Endothelial cell of umbilical vein (primary cell): ENCODE measurements around the gene ZFYVE21. TPM values are rescaled to one million over a fixed set of nuclear protein-coding genes. Genes with fewer than 3 reads are reported as not detected.

ENCODE experiments used
- BruUV-seq: library from RNA; stranded (reverse); fragments of 400-500 nt; replicated peaks from 2 replicates; lab custom pipeline; 2021; lab: Mats Ljungman, UMichigan
- CTCF ChIA-PET: fragments of 300-600, 350-600 bp; sonication (Branson Sonifier 250); formaldehyde crosslinking; loops from one replicate; lab custom pipeline; 2021; ENCODE audit warnings: antibody characterized with exemption, inconsistent platforms; lab: Charles Lee
- POLR2A ChIA-PET: fragments of 300-600, 350-600 bp; sonication (Branson Sonifier 250); formaldehyde crosslinking; loops from one replicate; lab custom pipeline; 2021; ENCODE audit warnings: antibody characterized with exemption, inconsistent platforms; lab: Charles Lee
- DNase-seq: peaks from one replicate; pipeline ENCODE4 v3.0.0-alpha.2; 2011; ENCODE audit warnings: low read depth, low spot score
- FAIRE-seq: peaks from 2 replicates; lab custom pipeline; 2011; peaks lifted over from hg19 to GRCh38; lab: Jason Lieb, UNC
- H2AFZ ChIP-seq: 2 replicates; pipeline ENCODE4 v1.6.0; 2012; ENCODE audit warnings: low read depth, low read length, control low read depth, inconsistent platforms
- H3K27ac ChIP-seq: 2 replicates; pipeline ENCODE4 v1.5.1; 2011; ENCODE audit warnings: low read depth, mild to moderate bottlenecking, control low read depth, low read length, moderate library complexity; ENCODE audit not compliant: insufficient read depth
- H3K27me3 ChIP-seq, 2 experiments: 2 replicates each; pipeline versions ENCODE4 v1.6.0 to v1.6.1; 2011; ENCODE audit warnings: low read length in 2 of 2, mixed read lengths in 1 of 2; ENCODE audit not compliant: control insufficient read depth in 2 of 2, insufficient read depth in 2 of 2
- H3K36me3 ChIP-seq, 2 experiments: 2 replicates in 1 of 2; 3 replicates in 1 of 2; pipeline ENCODE4 v1.5.1; 2011; ENCODE audit warnings: low read length in 2 of 2, mild to moderate bottlenecking in 1 of 2, moderate library complexity in 1 of 2; ENCODE audit not compliant: control insufficient read depth in 2 of 2, insufficient read depth in 2 of 2; ENCODE audit errors: extremely low read depth in 1 of 2
- H3K4me1 ChIP-seq: 3 replicates; pipeline ENCODE4 v1.5.1; 2011; ENCODE audit warnings: mild to moderate bottlenecking, low read length; ENCODE audit not compliant: control insufficient read depth, insufficient read depth; ENCODE audit errors: extremely low read depth
- H3K4me2 ChIP-seq: 2 replicates; pipeline ENCODE4 v1.6.1; 2011; ENCODE audit warnings: low read length, control low read depth, mixed read lengths; ENCODE audit not compliant: insufficient read depth
- H3K4me3 ChIP-seq, 3 experiments: fragments of 200-600 bp in 1 of 3; sonication (generic), shearing (Covaris generic) in 1 of 3; replicated peaks in 1 of 3; 2 replicates each; pipeline ENCODE4 v1.5.1; 2011 to 2016; ENCODE audit warnings: control low read depth in 3 of 3, low read length in 3 of 3, mild to moderate bottlenecking in 2 of 3, inconsistent platforms in 1 of 3, low read depth in 1 of 3, moderate library complexity in 1 of 3; ENCODE audit not compliant: insufficient read depth in 1 of 3
- H3K79me2 ChIP-seq: 2 replicates; pipeline ENCODE4 v1.6.0; 2012; ENCODE audit warnings: low read length, inconsistent platforms; ENCODE audit not compliant: control insufficient read depth, insufficient read depth
- H3K9ac ChIP-seq: replicated peaks from 2 replicates; pipeline ENCODE3; 2011; ENCODE audit warnings: low read length, control low read depth; ENCODE audit not compliant: insufficient read depth; ENCODE audit errors: extremely low read depth
- H3K9me1 ChIP-seq: replicated peaks from 3 replicates; pipeline ENCODE4 v1.6.0; 2011; ENCODE audit warnings: mild to moderate bottlenecking, low read length; ENCODE audit not compliant: control insufficient read depth, insufficient read depth; ENCODE audit errors: extremely low read depth
- H3K9me3 ChIP-seq: replicated peaks from 2 replicates; pipeline ENCODE4 v1.5.1; 2012; ENCODE audit warnings: low read length, inconsistent platforms; ENCODE audit not compliant: control insufficient read depth, insufficient read depth
- H4K20me1 ChIP-seq: replicated peaks from 2 replicates; pipeline ENCODE3; 2011; ENCODE audit warnings: mild to moderate bottlenecking, low read length; ENCODE audit not compliant: control insufficient read depth, insufficient read depth; ENCODE audit errors: extremely low read depth
- CTCF ChIP-seq, 2 donors: IDR thresholded peaks; 1 replicate in 1 of 2; 2 replicates in 1 of 2; pipeline ENCODE4 v1.5.1; 2011; ENCODE audit warnings: low read length in 2 of 2, mild to moderate bottlenecking in 2 of 2, moderate library complexity in 2 of 2, control low read depth in 1 of 2, inconsistent platforms in 1 of 2, low read depth in 1 of 2; ENCODE audit not compliant: insufficient read depth in 1 of 2; ENCODE audit errors: extremely low read depth in 1 of 2
- EZH2 ChIP-seq: IDR thresholded peaks from 2 replicates; pipeline ENCODE4 v1.6.1; 2012; ENCODE audit warnings: borderline replicate concordance, low read depth, mild to moderate bottlenecking, moderate library complexity, low read length, inconsistent platforms; ENCODE audit not compliant: severe bottlenecking
- FOS ChIP-seq: IDR thresholded peaks from 2 replicates; pipeline ENCODE4 v1.6.1; 2011; ENCODE audit warnings: mild to moderate bottlenecking, low read length, moderate library complexity, borderline replicate concordance; ENCODE audit not compliant: insufficient read depth
- GATA2 ChIP-seq: IDR thresholded peaks from 2 replicates; pipeline ENCODE4 v1.7.0; 2011; ENCODE audit warnings: low read depth, mild to moderate bottlenecking, moderate library complexity, mixed read lengths, low read length; ENCODE audit not compliant: insufficient read length, insufficient read depth
- JUN ChIP-seq: IDR thresholded peaks from 2 replicates; pipeline ENCODE4 v1.6.1; 2011; ENCODE audit warnings: borderline replicate concordance, low read depth; ENCODE audit not compliant: insufficient read length, insufficient read depth
- MYC ChIP-seq: IDR thresholded peaks from one replicate; pipeline ENCODE4 v1.6.1; 2011; ENCODE audit warnings: mild to moderate bottlenecking, low read depth, low read length
- POLR2A ChIP-seq: IDR thresholded peaks from 2 replicates; pipeline ENCODE4 v1.6.1; 2012; ENCODE audit warnings: low read depth, mild to moderate bottlenecking, control low read depth, low read length
- POLR2AphosphoS5 ChIP-seq: IDR thresholded peaks from 2 replicates; pipeline ENCODE4 v1.6.1; 2012; ENCODE audit warnings: low read depth, mild to moderate bottlenecking, control low read depth, low read length, moderate library complexity; ENCODE audit not compliant: insufficient read depth
- dilution Hi-C: fragments of 300-500 bp; cut with MboI; formaldehyde crosslinking; loops from one replicate; pipeline ENCODE4 v1.15.0; 2019; ENCODE audit warnings: low sequenced_read_pairs; ENCODE audit not compliant: extremely low pct_ligation_motif_present
- intact Hi-C: fragments of 100-400 bp; cut with micrococcal nuclease; formaldehyde crosslinking; loops from one replicate; pipeline ENCODE4 v1.10.0; 2022
- polyA plus RNA-seq, 4 experiments: library from polyadenylated mRNA; depleted of rRNA in 3 of 4; stranded (reverse) in 3 of 4; unstranded in 1 of 4; fragments of >200 nt; gene quantifications; 2 replicates each; pipeline versions ENCODE4 v1.2.1 to v1.2.3, GENCODE V29; 2011 to 2012; ENCODE audit warnings: missing spikeins in 1 of 4
- total RNA-seq: library from RNA; stranded (reverse); gene quantifications from 2 replicates; pipeline ENCODE4 v1.2.3, GENCODE V29; 2021
- TF ChIP-seq, protein P1 (sequence below): IDR thresholded peaks from 2 replicates; pipeline ENCODE4 v1.6.1; 2011; ENCODE audit not compliant: insufficient read depth, insufficient read length

The ZFYVE21 gene
- total and polyA plus RNA-seq, 2 donors (not counting 3 experiments of a cell fraction or from before 2014, with no cell fraction given), result 54.5 to 98.3 TPM

DNA sequence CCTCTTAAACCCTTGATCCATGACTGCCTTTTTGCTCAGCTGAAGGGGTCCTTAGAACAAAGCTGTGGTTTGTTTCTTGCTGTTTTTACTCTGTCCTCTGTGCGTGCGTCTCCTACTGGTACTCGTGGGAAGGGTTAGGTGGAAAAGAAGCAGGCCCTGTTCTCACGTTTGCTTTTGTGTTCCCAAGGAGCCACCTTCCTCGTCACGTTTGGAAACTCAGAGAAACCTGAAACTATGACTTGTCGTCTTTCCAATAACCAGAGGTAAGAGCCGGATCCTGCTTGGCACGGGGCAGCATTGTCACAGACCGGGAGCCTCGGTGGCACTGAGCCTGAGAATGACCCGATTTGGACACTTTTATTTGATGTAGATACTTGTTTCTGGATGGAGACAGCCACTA, 13.1 kb downstream of the ZFYVE21 start:
- no peak for DNase-seq
- ChIA-PET CTCF (no interaction called here), POLR2A (no interaction called here)
- Histone ChIP-seq H3K36me3 (peaks cover 0 to 35% of the 10 kb centered on the region in 2 experiments), H3K4me1 (no peaks in the 10 kb centered on the region), H3K79me2 (peaks cover 20% of the 10 kb centered on the region), H3K4me2 (no peak overlapping the region), H2AFZ (no peak overlapping the region), H3K27me3 (no peaks in the 10 kb centered on the region), H3K9me1 (no peaks in the 10 kb centered on the region), H3K4me3 (no peak overlapping the region), H3K9me3 (no peaks in the 10 kb centered on the region), H3K9ac (no peak overlapping the region), H4K20me1 (no peaks in the 10 kb centered on the region), H3K27ac (no peak overlapping the region)
- FAIRE-seq, result no peak
- dilution Hi-C loops (no loop called here), intact Hi-C loops (no loop called here)
- TF ChIP-seq, protein P1, sequence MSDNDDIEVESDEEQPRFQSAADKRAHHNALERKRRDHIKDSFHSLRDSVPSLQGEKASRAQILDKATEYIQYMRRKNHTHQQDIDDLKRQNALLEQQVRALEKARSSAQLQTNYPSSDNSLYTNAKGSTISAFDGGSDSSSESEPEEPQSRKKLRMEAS, result no peak
- TF ChIP-seq MYC (no peak), POLR2A (no peak), CTCF (IDR thresholded peaks at IDR 0.05; ENCODE audit: extremely low read depth in 1 of 2, insufficient read depth in 1 of 2, low read depth in 1 of 2, low read length in 2 of 2) (no peak), FOS (no peak), JUN (no peak), GATA2 (no peak), EZH2 (no peak), POLR2AphosphoS5 (no peak)
- no TSS peak for BruUV-seq
